HG02870 (cell line): Measurements from ENCODE around the gene LHFPL2.
"Not testable (repeated sequence)": the region's sequence is repeated elsewhere in the genome, so short reads cannot be mapped to it uniquely, and the experiment has no call there.

ENCODE experiments used
- ATAC-seq: cut with Tn5 transposase; IDR thresholded peaks from one replicate; pipeline ENCODE4 v1.9.1; 2021; ENCODE audit warnings: mild to moderate bottlenecking, moderate library complexity; ENCODE audit not compliant: unreplicated experiment

Gene LHFPL2

GRCh38 chr5:78475370-78475769 is 173.2 kb downstream of the LHFPL2 start:
- no peak for ATAC-seq

GRCh38 chr5:78473751-78474150 is 174.8 kb downstream of the LHFPL2 start:
- no peak for ATAC-seq

- ATAC-seq = no peak
Observed at GRCh38 chr5:78472469-78473106, 176.0 kb downstream of the LHFPL2 start.

- no peak for ATAC-seq
Observed at GRCh38 chr5:78471896-78472295, 176.7 kb downstream of the LHFPL2 start.

GRCh38 chr5:78467752-78468357 is 180.7 kb downstream of the LHFPL2 start:
- ATAC-seq = no peak

- ATAC-seq = no peak
Observed at GRCh38 chr5:78467140-78467539, 181.4 kb downstream of the LHFPL2 start.

- no peak for ATAC-seq
Observed at GRCh38 chr5:78458843-78459242, 189.7 kb downstream of the LHFPL2 start.

- ATAC-seq = not testable (repeated sequence)
Observed at GRCh38 chr5:78457507-78457906, 191.1 kb downstream of the LHFPL2 start.

GRCh38 chr5:78449103-78449502 is 199.5 kb downstream of the LHFPL2 start:
- ATAC-seq = no peak

- ATAC-seq = no peak
Observed at GRCh38 chr5:78447775-78448424, 200.7 kb downstream of the LHFPL2 start.
